Stimulated activated naive CD8-positive, alpha-beta T cell treated with anti-CD3 and anti-CD28 coated beads, Interleukin-15, amount 100 ng/mL, for 72 hours (primary cell): ENCODE data around the gene ZEB1.

Source experiments
- ATAC-seq: fragments of 150-1000 bp; cut with Tn5 transposase; 2 replicates; pipeline ENCODE4 v1.10.0; 2021; ENCODE audit warnings: mild to moderate bottlenecking, moderate library complexity
- DNase-seq, 2 donors: peaks; one replicate each; pipeline ENCODE4 v3.0.0; 2021 to 2022
- H3K27ac Mint-ChIP-seq, 2 donors: one replicate each; pipeline ENCODE4 v1.8.0; 2022; ENCODE audit warnings: mild to moderate bottlenecking in 2 of 2, mixed read lengths in 2 of 2, moderate library complexity in 2 of 2
- H3K27me3 Mint-ChIP-seq: one replicate; pipeline ENCODE4 v1.8.0; 2022; ENCODE audit warnings: mixed read lengths
- H3K4me1 Mint-ChIP-seq: one replicate; pipeline ENCODE4 v1.8.0; 2022; ENCODE audit warnings: mild to moderate bottlenecking, mixed read lengths
- H3K4me3 Mint-ChIP-seq, 2 donors: one replicate each; pipeline ENCODE4 v1.8.0; 2022; ENCODE audit warnings: mild to moderate bottlenecking in 2 of 2, mixed read lengths in 2 of 2, moderate library complexity in 1 of 2
- H3K9me3 Mint-ChIP-seq, 2 donors: one replicate each; pipeline ENCODE4 v1.8.0; 2022; ENCODE audit warnings: mixed read lengths in 2 of 2

Gene ZEB1

DNA sequence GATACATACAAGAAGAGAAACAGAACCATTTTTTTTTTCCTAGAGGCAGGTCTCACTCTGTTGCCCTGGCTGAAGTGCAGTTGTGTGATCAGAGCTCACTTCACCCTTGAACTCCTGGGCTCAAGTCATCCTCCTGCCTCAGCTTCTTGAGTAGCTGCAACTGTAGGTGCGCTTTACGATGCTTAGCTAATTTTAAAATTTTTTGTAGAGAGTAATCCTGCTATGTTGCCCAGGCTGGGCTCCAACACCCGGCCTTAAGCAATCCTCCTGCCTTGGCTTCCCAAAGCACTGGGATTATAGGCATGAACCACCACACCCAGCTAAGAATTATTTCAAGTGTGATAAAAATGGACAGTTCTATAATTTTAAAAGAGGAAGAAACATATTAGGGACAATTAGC, 5.6 kb upstream of the ZEB1 start:
- ATAC-seq: no peak

DNA sequence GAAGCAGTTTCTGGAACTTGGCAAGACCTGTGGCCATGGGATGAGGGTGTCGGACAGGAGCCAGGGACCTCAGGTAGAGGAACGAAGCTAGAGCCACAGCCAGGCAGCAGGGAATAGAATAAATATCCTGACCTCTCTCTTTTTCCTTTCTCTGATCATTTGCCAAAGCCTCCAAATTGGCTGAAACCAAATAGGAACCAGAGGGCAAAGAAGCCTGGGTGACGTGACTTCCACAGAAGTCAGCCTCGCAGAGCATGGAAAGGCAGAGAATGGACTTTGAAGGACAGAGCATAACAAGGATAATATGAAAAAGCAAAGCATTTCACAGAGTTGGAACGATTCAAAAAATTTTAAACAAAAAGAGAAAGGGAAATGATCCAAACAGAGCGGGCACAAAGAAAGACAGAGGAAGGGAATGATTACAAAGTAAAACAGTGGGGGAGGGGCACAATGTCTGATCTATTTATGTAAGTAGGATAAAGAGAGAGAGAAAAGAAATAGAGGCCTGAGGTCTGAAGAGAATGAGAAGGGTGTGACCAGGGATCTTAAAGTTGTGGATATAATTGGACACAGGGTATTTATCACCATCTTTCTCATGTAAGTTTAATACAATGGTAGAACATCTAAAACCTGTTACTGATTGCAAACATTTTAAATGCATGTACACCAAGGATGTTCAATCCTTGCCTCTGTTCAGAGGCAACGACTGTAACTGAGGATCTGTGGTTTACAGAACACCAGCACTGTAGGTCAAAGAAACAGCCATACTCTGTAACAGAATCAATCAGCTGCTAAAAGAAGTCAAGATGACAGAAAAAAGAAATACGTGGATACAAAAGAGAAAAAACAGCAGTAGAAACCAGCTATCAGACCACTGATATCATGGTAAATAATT, 4.5 kb upstream of the ZEB1 start:
- no peak overlapping the region for H3K27ac Mint-ChIP-seq

More for the DNA sequence above, 5.6 kb upstream of the ZEB1 start:
- no peaks in the 10 kb centered on the region for H3K27me3 Mint-ChIP-seq
- no peak overlapping the region for H3K4me3 Mint-ChIP-seq
- no peak for DNase-seq
- no peaks in the 10 kb centered on the region for H3K9me3 Mint-ChIP-seq
- H3K4me1 Mint-ChIP-seq: peaks cover 16% of the 10 kb centered on the region
- no peak overlapping the region for H3K27ac Mint-ChIP-seq

DNA sequence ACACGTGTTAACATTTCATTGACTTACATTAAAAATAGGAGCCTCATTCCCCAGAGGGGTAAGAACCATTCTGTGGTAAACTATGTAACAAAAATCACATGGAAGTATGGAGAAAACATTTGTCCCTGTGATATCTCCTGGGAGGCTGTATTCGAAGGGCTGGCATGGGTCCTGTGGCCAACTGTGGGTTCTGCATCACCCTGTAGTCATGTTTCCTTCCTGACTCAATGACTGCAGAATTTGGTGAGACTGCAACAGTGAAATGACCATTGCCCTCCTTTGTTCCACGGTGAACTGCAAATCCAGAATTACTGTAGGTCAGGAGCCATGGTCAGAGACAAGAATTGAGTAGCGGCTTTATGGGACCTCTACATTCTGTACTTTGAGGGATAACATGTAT, 3.6 kb upstream of the ZEB1 start:
- ATAC-seq: no peak
- no peak overlapping the region for H3K4me3 Mint-ChIP-seq
- H3K27me3 Mint-ChIP-seq: no peaks in the 10 kb centered on the region
- H3K9me3 Mint-ChIP-seq: no peaks in the 10 kb centered on the region
- no peak overlapping the region for H3K27ac Mint-ChIP-seq
- DNase-seq: no peak
- peaks cover 16% of the 10 kb centered on the region for H3K4me1 Mint-ChIP-seq

More for the DNA sequence above, 4.5 kb upstream of the ZEB1 start:
- peaks cover 16% of the 10 kb centered on the region for H3K4me1 Mint-ChIP-seq
- no peaks in the 10 kb centered on the region for H3K9me3 Mint-ChIP-seq
- no peak overlapping the region for H3K4me3 Mint-ChIP-seq
- H3K27me3 Mint-ChIP-seq: no peaks in the 10 kb centered on the region
- DNase-seq (no peak), ATAC-seq (no peak)

DNA sequence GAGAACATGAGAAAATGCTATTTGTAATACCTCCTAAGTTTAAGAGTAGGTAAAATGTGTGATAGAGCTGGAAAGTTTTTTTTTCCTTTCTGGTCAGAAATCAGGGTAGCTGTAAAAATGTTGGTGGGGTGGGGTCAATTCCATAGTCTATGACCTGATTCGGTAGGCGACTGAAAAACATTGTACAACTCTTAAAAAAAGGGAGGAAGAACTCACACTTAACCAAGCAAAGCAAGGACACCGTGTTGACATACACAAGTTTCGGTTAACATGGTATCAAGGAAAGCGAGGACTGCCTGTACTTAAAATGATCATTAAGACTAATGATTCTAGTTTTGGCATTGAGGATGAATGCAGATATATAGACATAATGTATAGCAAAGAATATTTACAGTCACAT, 1.8 kb upstream of the ZEB1 start:
- H3K4me3 Mint-ChIP-seq: peak overlapping the region; percentile 46 to 53

DNA sequence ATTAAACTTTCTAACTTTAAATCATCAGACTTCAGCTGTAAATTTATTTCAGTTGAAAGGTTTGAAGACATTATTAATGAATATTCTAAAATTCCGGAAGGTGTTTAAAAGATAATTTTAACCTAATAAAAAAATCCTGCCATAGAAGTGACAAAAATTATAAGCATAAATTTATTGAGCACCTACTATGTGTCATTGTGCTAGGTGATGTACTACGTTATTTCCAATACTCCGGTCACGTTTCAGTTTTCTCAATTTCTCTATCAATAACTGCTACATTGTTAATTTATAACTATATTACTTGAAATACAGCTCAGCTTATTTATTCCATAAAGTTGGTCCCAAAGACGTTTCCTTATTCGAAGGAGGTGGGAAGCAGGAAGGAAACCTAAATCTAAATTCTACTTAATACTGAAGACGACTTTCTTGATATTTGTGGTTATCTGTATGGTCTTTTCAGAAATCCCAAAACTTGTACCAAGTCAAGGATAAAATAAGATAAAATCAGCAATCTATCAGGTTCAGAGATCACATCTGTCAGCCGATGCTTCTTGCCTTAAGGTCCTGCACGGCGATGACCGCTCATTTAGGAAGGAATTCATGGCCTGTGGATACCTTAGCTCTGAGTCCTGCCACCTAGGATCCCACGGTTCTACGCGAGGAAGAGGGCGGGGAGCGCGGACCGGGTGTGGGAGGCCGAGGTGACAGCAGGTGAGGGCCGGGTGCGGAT, 1.2 kb upstream of the ZEB1 start:
- ATAC-seq (no peak), DNase-seq (no peak)

More for the DNA sequence above, 1.8 kb upstream of the ZEB1 start:
- Mint-ChIP-seq H3K4me1 (peaks cover 28% of the 10 kb centered on the region), H3K27ac (no peak overlapping the region), H3K9me3 (no peaks in the 10 kb centered on the region), H3K27me3 (no peaks in the 10 kb centered on the region)
- ATAC-seq: no peak
- DNase-seq: no peak

DNA sequence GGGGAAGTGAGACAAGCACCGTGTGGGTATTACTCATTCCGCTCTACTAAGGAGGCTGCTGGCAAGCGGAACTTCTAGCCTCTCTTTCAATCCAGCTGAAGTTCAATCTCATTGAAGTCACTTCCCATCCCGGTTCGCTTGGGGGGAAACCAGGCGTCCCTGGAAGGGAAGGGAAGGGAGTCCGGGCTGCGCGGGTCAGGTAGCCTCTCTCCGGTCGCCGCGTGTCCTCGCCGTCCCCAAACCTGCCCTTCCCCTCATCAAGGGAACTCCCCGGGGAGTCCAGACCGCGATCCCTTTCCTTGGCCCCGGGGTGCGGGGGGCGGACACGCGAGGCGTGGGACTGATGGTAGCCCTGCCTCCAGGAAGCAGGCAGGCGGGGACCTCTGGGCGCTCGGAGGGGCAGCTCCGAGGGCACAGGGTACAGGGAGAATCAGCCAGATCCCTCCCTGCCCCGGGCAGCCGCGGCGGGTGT, 598 bp upstream of the ZEB1 start:
- Mint-ChIP-seq H3K9me3 (no peaks in the 10 kb centered on the region), H3K27me3 (no peaks in the 10 kb centered on the region), H3K4me1 (peaks cover 38% of the 10 kb centered on the region), H3K27ac (peak overlapping the region; percentile 98 to 100), H3K4me3 (peak overlapping the region; percentile 94 to 100)
- peak; percentile 73 to 80 for DNase-seq
- ATAC-seq: peak; percentile 78

More for the DNA sequence above, 1.2 kb upstream of the ZEB1 start:
- Mint-ChIP-seq H3K4me3 (peak overlapping the region; percentile 94 to 100), H3K27me3 (no peaks in the 10 kb centered on the region), H3K4me1 (peaks cover 34% of the 10 kb centered on the region), H3K27ac (no peak overlapping the region), H3K9me3 (no peaks in the 10 kb centered on the region)

GRCh38 chr10:31319602-31320549, 860 bp downstream of the ZEB1 start:
- Mint-ChIP-seq H3K9me3 (no peaks in the 10 kb centered on the region), H3K4me1 (peaks cover 49% of the 10 kb centered on the region), H3K4me3 (peak overlapping the region; percentile 96 to 100), H3K27ac (peak overlapping the region; percentile 96 to 97), H3K27me3 (no peaks in the 10 kb centered on the region)
- DNase-seq (peak; percentile 52 to 70), ATAC-seq (peak; percentile 22)

DNA sequence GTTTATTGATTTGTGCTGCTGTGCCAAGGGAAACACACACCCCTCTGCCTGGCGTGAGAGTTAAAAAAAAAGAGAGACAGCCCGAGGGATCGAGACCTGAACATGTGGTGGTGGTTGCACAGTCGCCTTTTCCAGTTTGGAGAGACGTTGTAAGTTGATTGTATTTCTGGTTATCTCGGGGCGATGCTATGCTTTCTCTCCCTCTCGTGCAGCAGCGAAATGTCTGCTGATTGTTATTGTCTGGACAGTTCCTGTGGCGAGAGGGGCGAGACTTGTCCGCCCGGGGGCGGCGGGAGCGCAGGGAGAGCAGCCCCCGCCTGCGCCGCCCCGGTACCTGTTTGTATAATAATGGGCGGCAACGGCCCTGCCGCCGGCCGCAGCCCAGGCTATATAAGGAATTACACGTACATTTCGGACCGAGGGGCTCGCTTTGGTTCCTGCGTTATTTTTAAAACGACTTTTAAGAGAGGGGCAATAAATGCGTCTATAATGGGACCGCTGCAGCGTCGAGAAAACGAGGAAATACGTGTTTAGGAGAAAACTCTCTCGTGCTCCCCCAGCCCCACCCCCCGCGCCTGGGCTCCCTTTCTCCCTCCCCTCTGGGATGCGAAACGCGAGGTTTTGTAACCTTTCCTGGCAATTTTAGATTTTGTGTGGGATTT, 1.7 kb downstream of the ZEB1 start:
- ATAC-seq: no peak
- H3K4me3 Mint-ChIP-seq: peak overlapping the region; percentile 96 to 97
- peak; percentile 42 to 45 for DNase-seq
- H3K9me3 Mint-ChIP-seq: no peaks in the 10 kb centered on the region
- no peaks in the 10 kb centered on the region for H3K27me3 Mint-ChIP-seq
- peaks cover 49% of the 10 kb centered on the region for H3K4me1 Mint-ChIP-seq
- peak overlapping the region; percentile 96 to 97 for H3K27ac Mint-ChIP-seq

GRCh38 chr10:31321396-31321941, 2.5 kb downstream of the ZEB1 start:
- DNase-seq: peak; percentile 11 to 20
- no peak for ATAC-seq
- no peaks in the 10 kb centered on the region for H3K9me3 Mint-ChIP-seq
- H3K27me3 Mint-ChIP-seq: no peaks in the 10 kb centered on the region
- peak overlapping the region; percentile 96 to 97 for H3K27ac Mint-ChIP-seq
- peaks cover 49% of the 10 kb centered on the region for H3K4me1 Mint-ChIP-seq
- H3K4me3 Mint-ChIP-seq: peak overlapping the region; percentile 96 to 97

DNA sequence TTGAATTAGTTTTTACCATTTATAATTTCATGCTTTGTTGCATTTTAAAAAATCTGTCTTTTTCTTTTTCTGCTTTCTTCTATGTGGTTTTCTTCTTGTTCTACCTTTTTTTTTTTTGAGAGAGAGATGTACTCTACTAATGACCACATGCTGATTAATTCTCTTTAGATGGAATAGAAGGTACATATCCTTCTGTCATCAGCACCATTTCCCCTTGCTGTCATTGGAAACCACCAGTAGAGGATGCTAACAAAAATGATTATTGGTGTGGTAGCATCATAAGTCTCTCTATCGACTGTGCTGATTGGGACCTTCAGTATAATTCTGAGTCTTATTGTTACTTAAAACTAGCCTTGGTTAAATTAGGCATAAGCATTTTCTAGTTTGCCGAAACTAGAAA, 3.6 kb downstream of the ZEB1 start:
- DNase-seq (peak in 1 of 2 donors; percentile 15), ATAC-seq (peak; percentile 31)
- Mint-ChIP-seq H3K4me3 (peak overlapping the region; percentile 16 to 97), H3K4me1 (peaks cover 48% of the 10 kb centered on the region), H3K27me3 (no peaks in the 10 kb centered on the region), H3K27ac (peak overlapping the region in 1 of 2 donors; percentile 4), H3K9me3 (no peaks in the 10 kb centered on the region)

DNA sequence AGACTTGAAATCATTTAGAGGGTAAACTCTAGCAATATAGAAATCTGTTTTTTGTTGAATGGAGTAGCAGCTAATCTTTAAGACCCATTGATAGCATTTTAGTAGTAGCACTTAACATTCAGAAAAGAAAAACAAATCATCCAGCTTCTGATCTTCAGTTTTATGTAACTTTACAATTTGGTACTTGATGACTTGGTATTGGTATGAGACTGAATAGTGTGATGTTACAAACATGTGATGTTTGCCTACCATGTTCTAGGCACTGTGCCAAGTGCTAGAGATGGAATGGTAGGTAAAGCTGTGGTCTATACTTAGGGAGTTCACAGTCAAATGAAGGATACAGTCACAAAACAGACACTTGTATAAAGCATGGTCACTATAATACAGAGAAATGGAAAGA, 21.3 kb downstream of the ZEB1 start:
- H3K4me3 Mint-ChIP-seq: no peak overlapping the region
- DNase-seq: no peak
- H3K27me3 Mint-ChIP-seq: no peaks in the 10 kb centered on the region
- H3K9me3 Mint-ChIP-seq: no peaks in the 10 kb centered on the region
- H3K4me1 Mint-ChIP-seq: peaks cover 18% of the 10 kb centered on the region
- no peak overlapping the region for H3K27ac Mint-ChIP-seq
- peak; percentile 73 for ATAC-seq

GRCh38 chr10:31341552-31341951, 22.5 kb downstream of the ZEB1 start:
- H3K9me3 Mint-ChIP-seq: no peaks in the 10 kb centered on the region
- no peak overlapping the region for H3K27ac Mint-ChIP-seq
- H3K4me1 Mint-ChIP-seq: peaks cover 25% of the 10 kb centered on the region
- H3K27me3 Mint-ChIP-seq: no peaks in the 10 kb centered on the region
- ATAC-seq: no peak
- H3K4me3 Mint-ChIP-seq: no peak overlapping the region
- DNase-seq: no peak

DNA sequence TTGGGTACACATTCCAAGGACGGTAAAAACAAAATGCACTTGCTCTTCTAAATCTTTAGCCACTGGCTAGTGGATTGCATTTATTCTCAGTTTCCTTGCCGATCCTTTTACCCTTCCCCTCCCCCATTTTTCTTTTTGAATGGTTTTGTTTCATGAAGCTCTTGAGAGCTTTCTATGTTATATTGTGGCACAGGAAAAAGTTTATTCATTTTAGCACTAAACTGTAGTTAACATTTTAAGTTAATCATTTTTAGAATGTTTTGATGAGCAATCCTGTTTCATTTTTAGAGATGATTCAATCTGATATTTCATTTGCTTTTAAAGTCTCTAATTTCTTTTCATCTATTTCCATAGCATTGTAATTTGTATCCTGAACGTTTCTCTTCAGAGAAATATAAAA, 24.0 kb downstream of the ZEB1 start:
- H3K4me1 Mint-ChIP-seq: peaks cover 40% of the 10 kb centered on the region
- ATAC-seq (peak; percentile 77), DNase-seq (no peak)
- no peaks in the 10 kb centered on the region for H3K27me3 Mint-ChIP-seq
- H3K9me3 Mint-ChIP-seq: no peaks in the 10 kb centered on the region
- H3K4me3 Mint-ChIP-seq: peak overlapping the region in 1 of 2 donors; percentile 56
- H3K27ac Mint-ChIP-seq: peak overlapping the region; percentile 14 to 81

DNA sequence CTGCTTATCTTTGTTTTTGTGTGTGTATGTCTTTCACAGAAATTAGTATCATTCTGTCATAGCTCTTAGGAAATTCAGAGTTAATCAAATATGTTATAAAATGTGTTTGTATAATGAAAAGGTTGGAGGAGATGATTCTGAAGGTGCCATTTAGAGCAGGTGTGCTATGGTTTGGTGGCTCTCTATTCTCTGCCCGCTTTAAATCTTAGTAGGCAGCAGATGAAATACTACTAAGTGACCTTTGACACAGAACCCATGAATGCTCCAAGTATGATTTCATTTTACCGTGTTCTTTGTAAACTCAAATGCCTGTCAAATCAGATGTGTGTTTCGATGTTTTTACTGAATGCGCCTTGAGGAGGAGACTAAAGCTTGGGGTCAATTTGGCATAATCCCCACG, 24.5 kb downstream of the ZEB1 start:
- Mint-ChIP-seq H3K4me3 (peak overlapping the region; percentile 48 to 70), H3K27ac (peak overlapping the region in 1 of 2 donors; percentile 90), H3K4me1 (peaks cover 44% of the 10 kb centered on the region), H3K9me3 (no peaks in the 10 kb centered on the region), H3K27me3 (no peaks in the 10 kb centered on the region)
- DNase-seq: no peak
- peak; percentile 51 for ATAC-seq
